ENCODE data around the gene CCDC14.

Gene CCDC14

GRCh38 chr3:123884993-123885392, 76.0 kb downstream of the CCDC14 start:
- Histone ChIP-seq H3K36me3 (ENCODE audit: control insufficient read depth in 4 of 4, insufficient read depth in 4 of 4, low read length in 3 of 4) (no peaks in the 10 kb centered on the region), H3K4me1 (ENCODE audit: control extremely low read depth in 1 of 4, control insufficient read depth in 4 of 4, insufficient read depth in 4 of 4, low read length in 3 of 4) (peaks cover 2 to 29% (median 20%) of the 10 kb centered on the region in 4 experiments), H3K9me3 (ENCODE audit: control extremely low read depth in 1 of 5, control insufficient read depth in 4 of 5, insufficient read depth in 2 of 5, low read depth in 1 of 5, low read length in 4 of 5) (peaks cover 0 to 4% (median 3%) of the 10 kb centered on the region in 5 experiments), H3K4me3 (ENCODE audit: control insufficient read depth in 1 of 7, extremely low read depth in 1 of 7, insufficient read depth in 4 of 7, low read depth in 2 of 7, low read length in 6 of 7) (no peak overlapping the region), H3K27me3 (replicated peaks in 2 of 5; ENCODE audit: control insufficient read depth in 4 of 5, insufficient read depth in 5 of 5, low read length in 4 of 5) (peaks cover 0 to 21% (median 4%) of the 10 kb centered on the region in 5 experiments), H3K27ac (ENCODE audit: insufficient read depth in 1 of 2, low read depth in 1 of 2, low read length in 2 of 2, poor library complexity in 1 of 2, severe bottlenecking in 2 of 2) (no peak overlapping the region)
- ChIA-PET CTCF (no interaction called here), POLR2A (no interaction called here)
- no peak for DNase-seq

GRCh38 chr3:123884203-123884831, 76.7 kb downstream of the CCDC14 start, which contains the start of gene MYLK:
TSS of gene MYLK (minus strand) at chr3:123884332. CDS start at chr3:123793841, 90,491 bp downstream.
- peak within 1 kb of the TSS; percentile 24 to 79 (median 64) for H3K4me3 ChIP-seq (ENCODE audit: control insufficient read depth in 1 of 7, extremely low read depth in 1 of 7, insufficient read depth in 4 of 7, low read depth in 2 of 7, low read length in 6 of 7)
- no peaks in the 10 kb centered on the region for H3K36me3 ChIP-seq (ENCODE audit: control insufficient read depth in 4 of 4, insufficient read depth in 4 of 4, low read length in 3 of 4)
- CTCF ChIA-PET: no interaction called here
- H3K27me3 ChIP-seq (replicated peaks in 2 of 5; ENCODE audit: control insufficient read depth in 4 of 5, insufficient read depth in 5 of 5, low read length in 4 of 5): peaks cover 0 to 21% (median 4%) of the 10 kb centered on the region in 5 experiments
- no peak within 1 kb of the TSS for H3K27ac ChIP-seq (ENCODE audit: insufficient read depth in 1 of 2, low read depth in 1 of 2, low read length in 2 of 2, poor library complexity in 1 of 2, severe bottlenecking in 2 of 2)
- peaks cover 2 to 29% (median 20%) of the 10 kb centered on the region in 4 experiments for H3K4me1 ChIP-seq (ENCODE audit: control extremely low read depth in 1 of 4, control insufficient read depth in 4 of 4, insufficient read depth in 4 of 4, low read length in 3 of 4)
- H3K9me3 ChIP-seq (ENCODE audit: control extremely low read depth in 1 of 5, control insufficient read depth in 4 of 5, insufficient read depth in 2 of 5, low read depth in 1 of 5, low read length in 4 of 5): peaks cover 0 to 4% (median 0%) of the 10 kb centered on the region in 5 experiments
- POLR2A ChIA-PET: no interaction called here
- 2% methylated on average over 46 of the region's 70 CpGs for WGBS (ENCODE audit: insufficient coverage)
- DNase-seq: peak; percentile 81 to 90 (median 85)

GRCh38 chr3:123883701-123884202, 77.3 kb downstream of the CCDC14 start:
- H3K27ac ChIP-seq (ENCODE audit: insufficient read depth in 1 of 2, low read depth in 1 of 2, low read length in 2 of 2, poor library complexity in 1 of 2, severe bottlenecking in 2 of 2): no peak overlapping the region
- peak in 1 of 3 donors; percentile 42 for DNase-seq

GRCh38 chr3:123883111-123883510, 77.9 kb downstream of the CCDC14 start:
- no CpG with 5 or more reads among the region's 4 CpGs for WGBS (ENCODE audit: insufficient coverage)
- CTCF ChIA-PET: no interaction called here
- H3K27ac ChIP-seq (ENCODE audit: insufficient read depth in 1 of 2, low read depth in 1 of 2, low read length in 2 of 2, poor library complexity in 1 of 2, severe bottlenecking in 2 of 2): no peak overlapping the region
- H3K27me3 ChIP-seq (replicated peaks in 2 of 5; ENCODE audit: control insufficient read depth in 4 of 5, insufficient read depth in 5 of 5, low read length in 4 of 5): peaks cover 0 to 21% (median 4%) of the 10 kb centered on the region in 5 experiments
- peaks cover 0 to 3% (median 0%) of the 10 kb centered on the region in 5 experiments for H3K9me3 ChIP-seq (ENCODE audit: control extremely low read depth in 1 of 5, control insufficient read depth in 4 of 5, insufficient read depth in 2 of 5, low read depth in 1 of 5, low read length in 4 of 5)
- peak overlapping the region in 6 of 7 experiments; percentile 49 to 79 (median 68) for H3K4me3 ChIP-seq (ENCODE audit: control insufficient read depth in 1 of 7, extremely low read depth in 1 of 7, insufficient read depth in 4 of 7, low read depth in 2 of 7, low read length in 6 of 7)
- H3K4me1 ChIP-seq (ENCODE audit: control extremely low read depth in 1 of 4, control insufficient read depth in 4 of 4, insufficient read depth in 4 of 4, low read length in 3 of 4): peaks cover 2 to 29% (median 20%) of the 10 kb centered on the region in 4 experiments
- H3K36me3 ChIP-seq (ENCODE audit: control insufficient read depth in 4 of 4, insufficient read depth in 4 of 4, low read length in 3 of 4): no peaks in the 10 kb centered on the region
- DNase-seq: peak; percentile 21 to 73 (median 69)
- POLR2A ChIA-PET: no interaction called here

More at GRCh38 chr3:123883701-123884202, 77.3 kb downstream of the CCDC14 start:
- Histone ChIP-seq H3K4me3 (ENCODE audit: control insufficient read depth in 1 of 7, extremely low read depth in 1 of 7, insufficient read depth in 4 of 7, low read depth in 2 of 7, low read length in 6 of 7) (peak overlapping the region; percentile 19 to 79 (median 61)), H3K36me3 (ENCODE audit: control insufficient read depth in 4 of 4, insufficient read depth in 4 of 4, low read length in 3 of 4) (no peaks in the 10 kb centered on the region), H3K9me3 (ENCODE audit: control extremely low read depth in 1 of 5, control insufficient read depth in 4 of 5, insufficient read depth in 2 of 5, low read depth in 1 of 5, low read length in 4 of 5) (peaks cover 0 to 4% (median 0%) of the 10 kb centered on the region in 5 experiments), H3K4me1 (ENCODE audit: control extremely low read depth in 1 of 4, control insufficient read depth in 4 of 4, insufficient read depth in 4 of 4, low read length in 3 of 4) (peaks cover 2 to 29% (median 20%) of the 10 kb centered on the region in 4 experiments), H3K27me3 (replicated peaks in 2 of 5; ENCODE audit: control insufficient read depth in 4 of 5, insufficient read depth in 5 of 5, low read length in 4 of 5) (peaks cover 0 to 21% (median 4%) of the 10 kb centered on the region in 5 experiments)
- CTCF ChIA-PET: no interaction called here
- WGBS (ENCODE audit: insufficient coverage): 0% methylated on average over 12 of the region's 29 CpGs
- POLR2A ChIA-PET: no interaction called here

GRCh38 chr3:123881771-123882170, 79.3 kb downstream of the CCDC14 start:
- H3K4me3 ChIP-seq (ENCODE audit: control insufficient read depth in 1 of 7, extremely low read depth in 1 of 7, insufficient read depth in 4 of 7, low read depth in 2 of 7, low read length in 6 of 7): no peak overlapping the region
- no peaks in the 10 kb centered on the region for H3K9me3 ChIP-seq (ENCODE audit: control extremely low read depth in 1 of 5, control insufficient read depth in 4 of 5, insufficient read depth in 2 of 5, low read depth in 1 of 5, low read length in 4 of 5)
- DNase-seq: no peak
- peaks cover 2 to 29% (median 20%) of the 10 kb centered on the region in 4 experiments for H3K4me1 ChIP-seq (ENCODE audit: control extremely low read depth in 1 of 4, control insufficient read depth in 4 of 4, insufficient read depth in 4 of 4, low read length in 3 of 4)
- H3K27ac ChIP-seq (ENCODE audit: insufficient read depth in 1 of 2, low read depth in 1 of 2, low read length in 2 of 2, poor library complexity in 1 of 2, severe bottlenecking in 2 of 2): no peak overlapping the region
- 100% methylated on average over 2 of the region's 2 CpGs for WGBS (ENCODE audit: insufficient coverage)
- H3K27me3 ChIP-seq (replicated peaks in 2 of 5; ENCODE audit: control insufficient read depth in 4 of 5, insufficient read depth in 5 of 5, low read length in 4 of 5): peaks cover 0 to 18% (median 4%) of the 10 kb centered on the region in 5 experiments
- no peaks in the 10 kb centered on the region for H3K36me3 ChIP-seq (ENCODE audit: control insufficient read depth in 4 of 4, insufficient read depth in 4 of 4, low read length in 3 of 4)
- POLR2A ChIA-PET: no interaction called here
- CTCF ChIA-PET: no interaction called here

GRCh38 chr3:123880998-123881561, 79.9 kb downstream of the CCDC14 start:
- 100% methylated on average over 5 of the region's 6 CpGs for WGBS (ENCODE audit: insufficient coverage)
- ChIA-PET POLR2A (no interaction called here), CTCF (no interaction called here)
- Histone ChIP-seq H3K4me3 (ENCODE audit: control insufficient read depth in 1 of 7, extremely low read depth in 1 of 7, insufficient read depth in 4 of 7, low read depth in 2 of 7, low read length in 6 of 7) (no peak overlapping the region), H3K27me3 (replicated peaks in 2 of 5; ENCODE audit: control insufficient read depth in 4 of 5, insufficient read depth in 5 of 5, low read length in 4 of 5) (peaks cover 0 to 13% (median 4%) of the 10 kb centered on the region in 5 experiments), H3K27ac (ENCODE audit: insufficient read depth in 1 of 2, low read depth in 1 of 2, low read length in 2 of 2, poor library complexity in 1 of 2, severe bottlenecking in 2 of 2) (no peak overlapping the region), H3K4me1 (ENCODE audit: control extremely low read depth in 1 of 4, control insufficient read depth in 4 of 4, insufficient read depth in 4 of 4, low read length in 3 of 4) (peaks cover 2 to 29% (median 20%) of the 10 kb centered on the region in 4 experiments), H3K9me3 (ENCODE audit: control extremely low read depth in 1 of 5, control insufficient read depth in 4 of 5, insufficient read depth in 2 of 5, low read depth in 1 of 5, low read length in 4 of 5) (no peaks in the 10 kb centered on the region), H3K36me3 (ENCODE audit: control insufficient read depth in 4 of 4, insufficient read depth in 4 of 4, low read length in 3 of 4) (no peaks in the 10 kb centered on the region)
- peak in 2 of 3 donors; percentile 20 to 31 for DNase-seq

- POLR2A ChIA-PET: no interaction called here
- DNase-seq: no peak
- Histone ChIP-seq H3K4me1 (ENCODE audit: control extremely low read depth in 1 of 4, control insufficient read depth in 4 of 4, insufficient read depth in 4 of 4, low read length in 3 of 4) (peaks cover 2 to 23% (median 14%) of the 10 kb centered on the region in 4 experiments), H3K27me3 (replicated peaks in 2 of 5; ENCODE audit: control insufficient read depth in 4 of 5, insufficient read depth in 5 of 5, low read length in 4 of 5) (peaks cover 0 to 2% (median 0%) of the 10 kb centered on the region in 5 experiments), H3K36me3 (ENCODE audit: control insufficient read depth in 4 of 4, insufficient read depth in 4 of 4, low read length in 3 of 4) (no peaks in the 10 kb centered on the region), H3K9me3 (ENCODE audit: control extremely low read depth in 1 of 5, control insufficient read depth in 4 of 5, insufficient read depth in 2 of 5, low read depth in 1 of 5, low read length in 4 of 5) (no peaks in the 10 kb centered on the region), H3K27ac (ENCODE audit: insufficient read depth in 1 of 2, low read depth in 1 of 2, low read length in 2 of 2, poor library complexity in 1 of 2, severe bottlenecking in 2 of 2) (no peak overlapping the region), H3K4me3 (ENCODE audit: control insufficient read depth in 1 of 7, extremely low read depth in 1 of 7, insufficient read depth in 4 of 7, low read depth in 2 of 7, low read length in 6 of 7) (no peak overlapping the region)
- 100% methylated on average over 4 of the region's 7 CpGs for WGBS (ENCODE audit: insufficient coverage)
- CTCF ChIA-PET: no interaction called here
Measured at GRCh38 chr3:123878807-123879206, 82.2 kb downstream of the CCDC14 start.

Data from common myeloid progenitor, CD34-positive (primary cell).